Activated CD4-positive, alpha-beta T cell treated with anti-CD3 and anti-CD28 coated beads, Interleukin-2, amount 50 U/mL, for 24 hours (primary cell): Measurements from ENCODE around the gene PRKAR1B.

Experiments used
- DNase-seq, 2 donors: peaks; one replicate each; pipeline ENCODE4 v3.0.0-alpha.2; 2020; ENCODE audit warnings: low read depth in 1 of 2, low spot score in 1 of 2

The PRKAR1B gene

GRCh38 chr7:544338-545221 is 182.5 kb downstream of the PRKAR1B start:
- DNase-seq: no peak

- no peak for DNase-seq
These were observed 183.4 kb downstream of the PRKAR1B start for GRCh38 chr7:543501-544337.

GRCh38 chr7:542713-543500 is 184.2 kb downstream of the PRKAR1B start:
- DNase-seq: no peak

- DNase-seq: no peak
These were observed 184.9 kb downstream of the PRKAR1B start for GRCh38 chr7:542131-542712.

- no peak for DNase-seq
These were observed 185.4 kb downstream of the PRKAR1B start for GRCh38 chr7:541661-542060.

GRCh38 chr7:540997-541396 is 186.1 kb downstream of the PRKAR1B start:
- no peak for DNase-seq

GRCh38 chr7:540579-540978 is 186.5 kb downstream of the PRKAR1B start:
- DNase-seq: no peak

- DNase-seq: no peak
These were observed 187.2 kb downstream of the PRKAR1B start for GRCh38 chr7:539731-540411.

GRCh38 chr7:538764-539685 is 188.1 kb downstream of the PRKAR1B start:
- DNase-seq: no peak

- DNase-seq: no peak
These were observed 189.0 kb downstream of the PRKAR1B start for GRCh38 chr7:537911-538634.

- DNase-seq: no peak
These were observed 190.8 kb downstream of the PRKAR1B start for GRCh38 chr7:536231-536630.

- no peak for DNase-seq
These were observed 192.1 kb downstream of the PRKAR1B start for GRCh38 chr7:534959-535358.

GRCh38 chr7:534075-534474 is 193.0 kb downstream of the PRKAR1B start:
- no peak for DNase-seq

GRCh38 chr7:533266-533665 is 193.8 kb downstream of the PRKAR1B start:
- no peak for DNase-seq

GRCh38 chr7:532379-533143 is 194.5 kb downstream of the PRKAR1B start:
- DNase-seq: no peak

- no peak for DNase-seq
These were observed 195.3 kb downstream of the PRKAR1B start for GRCh38 chr7:531777-532176.

- DNase-seq: no peak
These were observed 198.6 kb downstream of the PRKAR1B start for GRCh38 chr7:528451-528850.

GRCh38 chr7:527723-528122 is 199.4 kb downstream of the PRKAR1B start:
- DNase-seq: no peak
